GM23248 (cell line): ENCODE results near the gene ZNF346. TPM values are rescaled to one million over a fixed set of nuclear protein-coding genes. Genes with fewer than 3 reads are reported as not detected.

Experiments
- DNase-seq: peaks from one replicate; pipeline ENCODE4 v3.0.0-alpha.2; 2015
- H2AFZ ChIP-seq: fragments of 200-600 bp; sonication (generic); 2 replicates; pipeline ENCODE4 v1.6.1; 2016; ENCODE audit warnings: antibody characterized with exemption
- H3F3A ChIP-seq: fragments of 200-600 bp; sonication (generic); 2 replicates; pipeline ENCODE4 v1.6.1; 2016; ENCODE audit warnings: mild to moderate bottlenecking, antibody characterized with exemption, mixed run types; ENCODE audit not compliant: insufficient read depth
- H3K27ac ChIP-seq: fragments of 200-600 bp; sonication (generic); 2 replicates; pipeline ENCODE4 v1.5.1; 2016; ENCODE audit warnings: mild to moderate bottlenecking
- H3K27me3 ChIP-seq: fragments of 200-600 bp; sonication (generic); replicated peaks from 2 replicates; pipeline ENCODE4 v1.6.1; 2016; ENCODE audit warnings: mild to moderate bottlenecking; ENCODE audit not compliant: insufficient read depth
- H3K36me3 ChIP-seq: fragments of 200-600 bp; sonication (generic); 2 replicates; pipeline ENCODE4 v1.6.1; 2016; ENCODE audit warnings: low read depth, mild to moderate bottlenecking
- H3K4me1 ChIP-seq: fragments of 200-600 bp; sonication (generic); 2 replicates; pipeline ENCODE4 v1.6.1; 2016; ENCODE audit warnings: mild to moderate bottlenecking; ENCODE audit not compliant: insufficient read depth
- H3K4me2 ChIP-seq: fragments of 200-600 bp; sonication (generic); one replicate; pipeline ENCODE4 v1.6.1; 2016; ENCODE audit warnings: mild to moderate bottlenecking; ENCODE audit not compliant: unreplicated experiment
- H3K4me3 ChIP-seq: fragments of 200-600 bp; sonication (generic); 2 replicates; pipeline ENCODE4 v1.5.1; 2016; ENCODE audit warnings: mild to moderate bottlenecking
- H3K79me2 ChIP-seq: fragments of 200-600 bp; sonication (generic); 2 replicates; pipeline ENCODE4 v1.6.1; 2016; ENCODE audit warnings: mild to moderate bottlenecking; ENCODE audit not compliant: insufficient read depth
- H3K9ac ChIP-seq: fragments of 200-600 bp; sonication (generic); 2 replicates; pipeline ENCODE4 v1.6.1; 2016; ENCODE audit warnings: mild to moderate bottlenecking
- H3K9me2 ChIP-seq: fragments of 200-600 bp; sonication (generic); 2 replicates; pipeline ENCODE4 v1.6.1; 2016; ENCODE audit warnings: mixed run types, mild to moderate bottlenecking, moderate library complexity; ENCODE audit not compliant: insufficient read depth
- H3K9me3 ChIP-seq: fragments of 200-600 bp; sonication (generic); one replicate; pipeline ENCODE4 v1.6.1; 2017; ENCODE audit warnings: low read depth
- H4K20me1 ChIP-seq: fragments of 200-600 bp; sonication (generic); 2 replicates; pipeline ENCODE4 v1.6.0; 2016; ENCODE audit not compliant: insufficient read depth
- EZH2 ChIP-seq: fragments of 200-600 bp; sonication (generic); IDR thresholded peaks from 2 replicates; pipeline ENCODE4 v1.6.1; 2018; ENCODE audit warnings: antibody characterized with exemption, mild to moderate bottlenecking; ENCODE audit not compliant: insufficient read depth, poor library complexity, severe bottlenecking
- EZH2phosphoT487 ChIP-seq: fragments of 200-600 bp; sonication (generic); IDR thresholded peaks from 2 replicates; pipeline ENCODE4 v1.6.1; 2018; ENCODE audit warnings: antibody characterized with exemption, moderate library complexity, mild to moderate bottlenecking, low read depth; ENCODE audit not compliant: insufficient read depth
- WGBS, 2 experiments: methylation state at CpG; one replicate each; pipeline ENCODE4 v1.1.6; 2015 to 2017; ENCODE audit warnings: low lambda C conversion rate in 2 of 2, low coverage in 1 of 2; ENCODE audit errors: missing lambda C conversion rate in 2 of 2; 5-methylcytosine and 5-hydroxymethylcytosine counted together
- in situ Hi-C: fragments of 300-500 bp; cut with MboI; formaldehyde crosslinking; loops from 2 replicates; pipeline ENCODE4 v1.15.0; 2020
- polyA plus RNA-seq: library from polyadenylated mRNA; unstranded; fragments of >200 nt; fragmentation: Nextera tagmentation; extraction: Ambion mirVana; gene quantifications from 2 replicates; pipeline ENCODE4 v1.2.1, GENCODE V29; 2016
- total RNA-seq: library from RNA; depleted of rRNA; stranded (reverse); fragments of >200 nt; shearing (Covaris generic); gene quantifications from 2 replicates; pipeline ENCODE4 v1.2.3, GENCODE V29; 2014

Gene ZNF346
- total and polyA plus RNA-seq, 2 experiments from 2014 or later = 13.5 to 14.8 TPM

DNA sequence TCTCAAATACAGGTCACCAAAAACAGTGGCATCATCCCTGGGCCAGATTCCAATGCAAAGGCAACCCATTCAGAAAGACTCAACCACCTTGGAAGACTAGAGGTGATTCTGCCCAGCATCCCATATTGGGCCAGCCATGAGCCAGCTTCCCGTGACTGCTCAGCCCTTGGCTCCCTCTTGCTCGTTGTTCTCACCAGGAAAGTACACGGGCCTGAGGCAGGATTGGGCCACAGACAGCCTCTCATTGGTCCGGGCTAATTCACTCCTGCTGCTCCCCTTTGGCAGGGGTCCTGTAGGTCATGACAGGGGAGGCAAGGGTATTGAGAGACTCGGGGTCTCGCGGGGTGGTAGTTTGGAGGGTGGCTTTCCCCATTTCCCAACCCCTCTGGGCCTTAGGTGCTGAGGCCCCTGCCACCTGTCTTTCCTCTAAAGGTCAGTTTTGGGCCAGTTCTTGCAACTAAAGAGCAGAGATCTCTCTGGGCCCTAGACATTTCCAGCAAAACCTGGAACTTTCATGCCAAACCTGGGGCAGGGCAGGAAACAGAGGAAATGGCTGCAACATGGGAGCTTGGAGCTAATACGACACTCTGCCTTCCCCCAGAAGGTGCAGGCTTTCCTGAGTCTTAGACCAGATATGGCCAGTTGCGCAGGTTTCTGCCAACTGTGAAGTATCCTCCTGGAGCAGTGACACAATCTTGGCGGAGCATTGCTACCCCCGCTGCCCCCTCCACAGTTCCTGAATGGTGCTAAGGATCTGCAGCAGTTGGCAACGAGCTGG lies 42.2 kb downstream of the ZNF346 start:
- no peaks in the 10 kb centered on the region for H3K27me3 ChIP-seq
- TF ChIP-seq EZH2 = no peak
- no peak for TF ChIP-seq EZH2phosphoT487
- no peak overlapping the region for H3K4me2 ChIP-seq
- H3K9me3 ChIP-seq = no peaks in the 10 kb centered on the region
- no peak for DNase-seq
- H3K36me3 ChIP-seq = no peaks in the 10 kb centered on the region
- H3K27ac ChIP-seq = no peak overlapping the region
- H2AFZ ChIP-seq = no peak overlapping the region
- no peaks in the 10 kb centered on the region for H3K9me2 ChIP-seq
- H4K20me1 ChIP-seq = no peaks in the 10 kb centered on the region
- H3F3A ChIP-seq = no peaks in the 10 kb centered on the region
- no peak overlapping the region for H3K9ac ChIP-seq
- H3K4me3 ChIP-seq = no peak overlapping the region
- H3K79me2 ChIP-seq = no peaks in the 10 kb centered on the region
- 92% methylated on average over 12 of the region's 12 CpGs for WGBS, 2 experiments
- in situ Hi-C loops = no loop called here
- H3K4me1 ChIP-seq = no peaks in the 10 kb centered on the region

DNA sequence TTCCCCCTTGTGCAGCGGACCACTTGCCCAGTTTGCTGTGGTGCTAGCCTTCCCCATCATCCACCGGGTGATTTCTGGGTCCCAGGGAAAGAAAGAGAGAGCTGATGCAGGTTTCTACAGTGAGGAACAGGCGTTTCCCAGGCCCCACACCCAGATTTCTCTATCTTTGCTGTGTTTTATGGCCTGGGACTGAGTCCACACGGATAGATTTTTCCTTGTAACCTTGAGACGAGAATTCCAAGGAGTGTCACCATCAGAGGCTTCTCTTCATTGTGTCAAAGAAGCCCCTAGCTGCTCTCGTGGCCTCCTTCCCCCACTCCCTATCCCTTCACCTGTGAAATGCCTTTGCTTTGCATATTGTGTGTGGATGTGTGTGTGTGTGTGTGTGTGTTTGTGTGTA lies 43.0 kb downstream of the ZNF346 start:
- Histone ChIP-seq H3K4me2 (no peak overlapping the region), H3K79me2 (no peaks in the 10 kb centered on the region), H3K4me3 (no peak overlapping the region), H3K9ac (no peak overlapping the region), H3K4me1 (no peaks in the 10 kb centered on the region), H3F3A (no peaks in the 10 kb centered on the region), H3K9me2 (no peaks in the 10 kb centered on the region), H3K9me3 (no peaks in the 10 kb centered on the region), H2AFZ (no peak overlapping the region), H3K27me3 (no peaks in the 10 kb centered on the region), H3K27ac (no peak overlapping the region), H3K36me3 (no peaks in the 10 kb centered on the region), H4K20me1 (no peaks in the 10 kb centered on the region)
- in situ Hi-C loops = no loop called here
- DNase-seq = no peak
- WGBS, 2 experiments = 66 to 74% methylated on average over 6 of the region's 6 CpGs
- TF ChIP-seq EZH2phosphoT487 (no peak), EZH2 (no peak)

DNA sequence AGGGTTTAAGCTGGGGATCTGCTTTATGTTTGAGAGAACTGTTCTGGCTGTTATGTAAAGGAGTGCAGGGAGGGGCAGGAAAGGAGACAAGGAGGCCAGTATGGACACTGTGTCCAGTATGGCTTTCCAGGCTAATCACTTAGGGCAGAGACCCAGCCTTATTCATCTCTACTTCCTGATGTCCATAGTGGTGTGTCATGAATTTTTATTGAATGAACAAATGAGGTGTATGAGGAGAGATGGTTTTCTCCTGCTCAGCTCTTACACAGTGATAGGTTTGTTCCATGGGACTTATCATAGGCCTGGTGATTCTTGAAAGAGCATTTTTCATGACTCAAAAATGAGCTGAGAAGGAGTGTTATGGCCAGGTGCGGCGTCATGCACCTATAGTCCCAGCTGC lies 43.7 kb downstream of the ZNF346 start:
- H3K9ac ChIP-seq = no peak overlapping the region
- no peaks in the 10 kb centered on the region for H3K27me3 ChIP-seq
- no peak overlapping the region for H3K27ac ChIP-seq
- TF ChIP-seq EZH2phosphoT487 = no peak
- no peak for TF ChIP-seq EZH2
- H3F3A ChIP-seq = peaks cover 7% of the 10 kb centered on the region
- no peaks in the 10 kb centered on the region for H3K79me2 ChIP-seq
- DNase-seq = peak; percentile 30
- no peaks in the 10 kb centered on the region for H3K9me3 ChIP-seq
- no peak overlapping the region for H3K4me2 ChIP-seq
- no peak overlapping the region for H2AFZ ChIP-seq
- no peaks in the 10 kb centered on the region for H4K20me1 ChIP-seq
- no peaks in the 10 kb centered on the region; the same call in 1 of the 2 replicates for H3K4me1 ChIP-seq
- H3K9me2 ChIP-seq = no peaks in the 10 kb centered on the region
- H3K36me3 ChIP-seq = no peaks in the 10 kb centered on the region
- no peak overlapping the region for H3K4me3 ChIP-seq
- in situ Hi-C loops = no loop called here
- WGBS, 2 experiments = 97 to 100% methylated on average over 2 of the region's 2 CpGs

DNA sequence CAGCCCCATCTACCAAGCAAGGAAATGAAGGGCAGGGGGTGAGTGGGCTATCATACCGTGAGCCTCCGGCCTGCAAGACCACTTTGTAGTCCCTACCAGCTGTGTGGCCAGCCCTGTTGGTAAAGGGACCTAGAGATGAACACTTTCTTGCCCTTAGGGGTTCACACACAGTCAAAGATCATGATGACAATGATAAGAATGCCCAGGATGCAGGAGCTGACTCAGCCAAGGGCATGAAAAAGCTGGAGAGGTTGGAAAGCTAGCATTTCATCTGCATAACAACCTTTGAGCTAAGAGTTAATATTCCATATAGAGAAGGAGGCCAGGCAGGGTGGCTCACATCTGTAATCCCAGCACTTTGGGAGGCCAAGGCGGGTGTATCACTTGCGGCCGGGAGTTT lies 45.0 kb downstream of the ZNF346 start:
- in situ Hi-C loops = no loop called here
- no peaks in the 10 kb centered on the region for H3K9me3 ChIP-seq

More for the DNA sequence above, 45.0 kb downstream of the ZNF346 start:
- no peak overlapping the region for H3K4me3 ChIP-seq
- peaks cover 12% of the 10 kb centered on the region for H3F3A ChIP-seq
- no peak overlapping the region for H2AFZ ChIP-seq
- TF ChIP-seq EZH2phosphoT487 = no peak
- TF ChIP-seq EZH2 = no peak
- no peak overlapping the region for H3K27ac ChIP-seq
- H3K79me2 ChIP-seq = no peaks in the 10 kb centered on the region
- no peak overlapping the region for H3K4me2 ChIP-seq
- H3K4me1 ChIP-seq = no peaks in the 10 kb centered on the region; the same call in 1 of the 2 replicates
- DNase-seq = peak; percentile 26
- H3K27me3 ChIP-seq = no peaks in the 10 kb centered on the region
- no peaks in the 10 kb centered on the region for H3K9me2 ChIP-seq
- no peak overlapping the region for H3K9ac ChIP-seq
- 96 to 98% methylated on average over 5 of the region's 5 CpGs for WGBS, 2 experiments
- no peaks in the 10 kb centered on the region for H4K20me1 ChIP-seq
- no peaks in the 10 kb centered on the region for H3K36me3 ChIP-seq
